Cardiac fibroblast (primary cell): ENCODE data around the gene STON2.

Source experiments
- DNase-seq, 2 donors: peaks; one replicate each; pipeline versions ENCODE4 v3.0.0 to v3.0.0-alpha.2; 2010; ENCODE audit warnings: low read depth in 2 of 2
- H3K4me3 ChIP-seq, 2 donors: replicated peaks in 1 of 2; 1 replicate in 1 of 2; 2 replicates in 1 of 2; pipeline ENCODE4 v1.5.1; 2011; ENCODE audit warnings: low read depth in 2 of 2, low read length in 2 of 2, mild to moderate bottlenecking in 2 of 2, moderate library complexity in 1 of 2
- CTCF ChIP-seq: IDR thresholded peaks from one replicate; pipeline ENCODE4 v1.5.1; 2011; ENCODE audit warnings: low read depth, mild to moderate bottlenecking, low read length, inconsistent platforms

The STON2 gene

GRCh38 chr14:81350344-81351130 is 49.6 kb downstream of the STON2 start:
- no peak overlapping the region for H3K4me3 ChIP-seq
- no peak for DNase-seq
- TF ChIP-seq CTCF: no peak

DNA sequence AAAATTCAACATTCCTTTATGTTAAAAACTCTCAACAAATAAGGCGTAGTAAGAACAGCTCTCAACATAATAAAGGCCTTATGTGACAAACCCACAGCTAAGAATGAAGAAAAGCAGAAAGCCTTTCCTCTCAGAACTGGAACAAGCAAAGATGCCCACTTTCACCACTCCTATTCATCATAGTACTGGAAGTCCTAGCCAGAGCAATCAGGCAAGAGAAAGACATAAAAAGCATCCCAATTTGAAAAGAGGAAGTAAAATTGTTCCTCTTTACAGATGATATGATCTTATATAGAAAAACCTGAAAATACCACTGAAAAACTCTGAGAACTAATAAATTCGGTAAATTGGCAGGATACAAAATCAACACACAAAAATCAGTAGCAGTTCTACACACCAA is 52.1 kb downstream of the STON2 start:
- no peak for TF ChIP-seq CTCF
- DNase-seq: no peak
- no peak overlapping the region for H3K4me3 ChIP-seq

DNA sequence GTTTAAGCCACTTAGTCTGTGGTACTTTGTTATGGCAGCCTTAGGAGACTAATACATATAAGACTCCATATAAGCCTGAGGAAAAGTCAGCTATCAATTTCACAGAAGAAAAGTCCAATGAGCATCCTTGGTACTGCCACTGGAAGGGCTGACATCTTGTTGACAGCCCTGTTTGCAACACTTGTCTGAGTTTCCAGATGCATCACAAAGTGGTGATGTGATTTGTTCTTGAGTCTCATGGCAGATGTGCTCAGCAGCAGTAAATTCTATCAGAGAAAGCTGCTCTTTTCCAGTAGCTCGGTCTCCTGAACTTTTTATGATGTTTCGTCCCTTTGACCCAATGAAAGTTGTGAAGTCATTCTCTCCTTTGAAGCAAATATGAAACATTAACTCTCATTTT is 54.3 kb downstream of the STON2 start:
- no peak for TF ChIP-seq CTCF
- DNase-seq: no peak
- no peak overlapping the region for H3K4me3 ChIP-seq

DNA sequence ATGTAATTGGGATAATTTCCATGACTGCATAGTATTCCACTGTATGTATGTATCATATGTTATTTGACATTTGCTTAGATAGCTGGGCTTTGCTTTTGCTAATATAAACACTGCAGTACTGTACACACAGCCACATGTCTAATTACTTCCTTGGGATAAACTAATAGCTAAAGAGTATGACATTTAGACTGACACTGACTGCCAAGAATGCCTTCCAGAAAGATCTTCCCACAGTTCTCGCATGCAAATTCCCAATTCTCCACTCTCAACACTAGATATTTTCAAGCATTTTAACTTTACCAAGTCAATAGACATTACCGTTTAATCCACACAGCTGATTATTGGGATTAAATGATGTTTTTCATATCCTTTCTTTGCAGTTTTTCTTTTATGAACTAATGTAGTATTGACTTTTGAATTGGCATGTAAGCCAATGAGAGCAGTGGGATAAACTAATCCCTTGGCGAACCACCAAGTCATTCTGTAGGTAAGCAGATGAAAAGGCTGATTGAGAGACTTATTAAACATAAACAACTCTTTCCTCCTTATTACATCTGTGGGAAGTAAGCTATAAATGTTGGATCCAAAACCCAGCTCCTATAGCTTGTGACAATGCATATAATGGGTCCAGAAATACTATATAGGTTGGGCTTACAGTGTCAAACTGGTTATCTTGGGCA is 55.5 kb downstream of the STON2 start:
- no peak overlapping the region for H3K4me3 ChIP-seq
- TF ChIP-seq CTCF: no peak
- no peak for DNase-seq

GRCh38 chr14:81343701-81344100 is 56.4 kb downstream of the STON2 start:
- TF ChIP-seq CTCF: no peak
- no peak for DNase-seq
- H3K4me3 ChIP-seq: no peak overlapping the region

DNA sequence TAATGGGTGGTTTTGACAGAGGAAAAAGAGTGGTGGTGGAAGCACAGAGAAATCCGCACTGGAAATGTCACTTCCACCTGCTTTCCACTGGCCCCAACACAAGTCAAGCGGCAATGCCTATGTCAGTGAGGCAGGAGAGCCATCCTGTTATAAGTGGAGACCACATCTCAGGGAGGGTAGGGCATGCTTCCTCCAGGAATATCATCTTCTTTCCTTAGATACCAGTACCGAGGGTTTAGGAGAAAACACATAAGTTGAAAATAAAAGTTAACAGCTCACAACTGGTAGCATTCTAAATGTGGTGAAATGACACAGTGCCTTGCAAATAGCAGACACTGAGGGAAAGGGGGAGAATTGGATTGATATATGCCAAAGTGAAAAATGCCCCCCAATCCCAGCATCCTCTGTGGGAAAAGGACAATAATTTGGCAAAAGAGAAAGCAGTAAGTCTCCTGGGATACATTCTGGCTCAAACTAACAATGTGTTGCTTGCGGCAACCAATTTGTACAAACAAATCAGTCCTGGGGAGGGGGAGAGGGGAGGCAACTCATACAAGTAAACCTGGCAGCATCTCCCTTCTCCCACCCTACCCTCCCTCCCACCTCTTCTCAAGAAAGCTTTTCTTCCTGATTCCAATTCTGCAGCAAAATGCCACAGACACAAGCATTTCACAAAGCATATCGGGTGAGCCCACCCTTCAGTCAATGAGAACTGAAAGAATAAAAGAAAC is 57.1 kb downstream of the STON2 start:
- no peak overlapping the region for H3K4me3 ChIP-seq
- no peak for TF ChIP-seq CTCF
- DNase-seq: no peak
